SIG-M5 treated with dmso at 0.1 percent for 504 hours (cell line): ENCODE measurements around the gene CBLL2.
"Not testable (repeated sequence)": the region's sequence is repeated elsewhere in the genome, so short reads cannot be mapped to it uniquely, and the experiment has no call there.

Experiments
- DNase-seq: peaks from one replicate; lab custom pipeline; 2025; ENCODE audit not compliant: unreplicated experiment; lab: John Stamatoyannopoulos, UW

CBLL2 gene

GRCh38 chrX:22272613-22273012, at the start of gene CBLL2:
CBLL2 (plus strand) TSS chrX:22272913; CDS start chrX:22272992, 79 bp downstream.
- no peak for DNase-seq

GRCh38 chrX:22234380-22234779, 38.3 kb upstream of the CBLL2 start:
- no peak for DNase-seq

GRCh38 chrX:22237479-22237878, 35.2 kb upstream of the CBLL2 start:
- DNase-seq, result no peak

GRCh38 chrX:22246620-22247019, 26.1 kb upstream of the CBLL2 start:
- DNase-seq, result no peak

GRCh38 chrX:22247169-22247568, 25.5 kb upstream of the CBLL2 start:
- DNase-seq, result no peak

GRCh38 chrX:22248401-22248800, 24.3 kb upstream of the CBLL2 start:
- DNase-seq, result no peak

- no peak for DNase-seq
Measured at GRCh38 chrX:22249371-22249770, 23.3 kb upstream of the CBLL2 start.

GRCh38 chrX:22268706-22269105, 4.0 kb upstream of the CBLL2 start:
- no peak for DNase-seq

GRCh38 chrX:22273714-22274317, 1.1 kb downstream of the CBLL2 start:
- no peak for DNase-seq

GRCh38 chrX:22276781-22277180, 4.1 kb downstream of the CBLL2 start:
- DNase-seq, result no peak

- DNase-seq, result no peak
Measured at GRCh38 chrX:22278375-22278774, 5.7 kb downstream of the CBLL2 start.

GRCh38 chrX:22289209-22289608, 16.5 kb downstream of the CBLL2 start:
- DNase-seq, result not testable (repeated sequence)

GRCh38 chrX:22296871-22297270, 24.2 kb downstream of the CBLL2 start:
- no peak for DNase-seq

GRCh38 chrX:22300130-22300529, 27.4 kb downstream of the CBLL2 start:
- DNase-seq, result peak; percentile 4

GRCh38 chrX:22310779-22311178, 38.1 kb downstream of the CBLL2 start:
- no peak for DNase-seq

- no peak for DNase-seq
Measured at GRCh38 chrX:22313766-22314165, 41.1 kb downstream of the CBLL2 start.

- DNase-seq, result no peak
Measured at GRCh38 chrX:22314211-22314610, 41.5 kb downstream of the CBLL2 start.

GRCh38 chrX:22314692-22315091, 42.0 kb downstream of the CBLL2 start:
- DNase-seq, result no peak

- no peak for DNase-seq
Measured at GRCh38 chrX:22315151-22315550, 42.4 kb downstream of the CBLL2 start.

GRCh38 chrX:22320236-22320873, 47.6 kb downstream of the CBLL2 start:
- DNase-seq, result no peak

- no peak for DNase-seq
Measured at GRCh38 chrX:22323541-22323940, 50.8 kb downstream of the CBLL2 start.
